SU-DHL-6 (cell line): Measurements from ENCODE around the gene SLC25A25.

Experiments used
- H2AFZ ChIP-seq: fragments of 200-600 bp; sonication (generic); 2 replicates; pipeline ENCODE4 v1.6.1; 2014; ENCODE audit warnings: low read depth, mild to moderate bottlenecking, moderate library complexity, mixed read lengths, antibody characterized with exemption, low read length; ENCODE audit not compliant: severe bottlenecking
- H3F3A ChIP-seq: fragments of 200-600 bp; shearing (Covaris generic); 2 replicates; pipeline ENCODE4 v1.6.0; 2016; ENCODE audit warnings: antibody characterized with exemption, mild to moderate bottlenecking; ENCODE audit not compliant: insufficient read depth
- H3K27ac ChIP-seq: fragments of 200-600 bp; sonication (generic); 2 replicates; pipeline ENCODE4 v1.5.1; 2016; ENCODE audit warnings: low read depth, mild to moderate bottlenecking, low read length, moderate library complexity, mixed read lengths
- H3K27me3 ChIP-seq: fragments of 200-600 bp; sonication (generic), shearing (Covaris generic); 2 replicates; pipeline ENCODE4 v1.6.0; 2014; ENCODE audit warnings: mild to moderate bottlenecking, low read length
- H3K36me3 ChIP-seq: fragments of 200-600 bp; sonication (generic); 2 replicates; pipeline ENCODE4 v1.6.1; 2014; ENCODE audit warnings: mild to moderate bottlenecking, low read length, mixed read lengths
- H3K4me2 ChIP-seq: fragments of 300-600, 200-600 bp; shearing (Covaris generic), sonication (generic); 2 replicates; pipeline ENCODE4 v1.6.0; 2014; ENCODE audit warnings: low read length, low read depth, mild to moderate bottlenecking; ENCODE audit not compliant: poor library complexity, severe bottlenecking
- H3K4me3 ChIP-seq: fragments of 200-600 bp; sonication (generic); 2 replicates; pipeline ENCODE4 v1.5.1; 2014; ENCODE audit warnings: antibody characterized with exemption, low read length, mild to moderate bottlenecking, mixed read lengths; ENCODE audit not compliant: insufficient read depth, poor library complexity, severe bottlenecking
- H3K79me2 ChIP-seq: fragments of 200-600 bp; sonication (generic); 2 replicates; pipeline ENCODE4 v1.6.1; 2014; ENCODE audit warnings: mild to moderate bottlenecking, low read length, moderate library complexity; ENCODE audit not compliant: insufficient read depth
- H3K9ac ChIP-seq: fragments of 200-600 bp; sonication (generic); 2 replicates; pipeline ENCODE4 v1.7.0; 2014; ENCODE audit warnings: mild to moderate bottlenecking, low read length
- H3K9me2 ChIP-seq: fragments of 200-600 bp; sonication (generic); replicated peaks from 2 replicates; pipeline ENCODE4 v1.6.1; 2014; ENCODE audit warnings: low read length; ENCODE audit not compliant: insufficient read depth
- H3K9me3 ChIP-seq: fragments of 200-600 bp; sonication (generic); 2 replicates; pipeline ENCODE4 v1.6.1; 2014; ENCODE audit warnings: low read length, mixed read lengths; ENCODE audit not compliant: insufficient read depth
- H4K20me1 ChIP-seq: fragments of 200-600 bp; sonication (generic); 2 replicates; pipeline ENCODE4 v1.6.1; 2014; ENCODE audit warnings: low read depth, mild to moderate bottlenecking, antibody characterized with exemption, low read length, moderate library complexity, mixed read lengths
- CTCF ChIP-seq: fragments of 200-600 bp; sonication (generic); IDR thresholded peaks from one replicate; pipeline ENCODE4 v1.5.1; 2017; ENCODE audit warnings: antibody characterized with exemption, mild to moderate bottlenecking, low read length, moderate library complexity; ENCODE audit not compliant: insufficient read depth, poor library complexity, severe bottlenecking
- EZH2phosphoT487 ChIP-seq: fragments of 200-600 bp; sonication (generic), shearing (Covaris generic); conservative IDR thresholded peaks from 2 replicates; pipeline ENCODE4 v1.6.1; 2018; ENCODE audit warnings: mild to moderate bottlenecking, antibody characterized with exemption, low read length, moderate library complexity, mixed read lengths

The SLC25A25 gene

GRCh38 chr9:128057724-128058409 is 10.2 kb upstream of the SLC25A25 start:
- H3K36me3 ChIP-seq: no peaks in the 10 kb centered on the region
- no peak overlapping the region for H3K4me2 ChIP-seq
- no peaks in the 10 kb centered on the region for H3K9me2 ChIP-seq
- H3K79me2 ChIP-seq: no peaks in the 10 kb centered on the region
- no peaks in the 10 kb centered on the region for H3K9me3 ChIP-seq
- no peak overlapping the region for H3K4me3 ChIP-seq
- H3F3A ChIP-seq: 0 out of 2 replicates have a peak, but pooled peaks cover 3% of the 10 kb centered on the region
- no peak overlapping the region for H3K27ac ChIP-seq
- H2AFZ ChIP-seq: no peak overlapping the region
- H3K27me3 ChIP-seq: no peaks in the 10 kb centered on the region
- no peaks in the 10 kb centered on the region for H4K20me1 ChIP-seq
- TF ChIP-seq EZH2phosphoT487 (no peak), CTCF (no peak)
- no peak overlapping the region for H3K9ac ChIP-seq

GRCh38 chr9:128059365-128059983 is 8.6 kb upstream of the SLC25A25 start:
- Histone ChIP-seq H3K4me3 (no peak overlapping the region), H3K4me2 (no peak overlapping the region), H3K9me2 (no peaks in the 10 kb centered on the region), H3K27ac (no peak overlapping the region), H3K9ac (no peak overlapping the region), H3K27me3 (no peaks in the 10 kb centered on the region), H4K20me1 (no peaks in the 10 kb centered on the region), H2AFZ (no peak overlapping the region), H3F3A (0 out of 2 replicates have a peak, but pooled peaks cover 3% of the 10 kb centered on the region), H3K79me2 (no peaks in the 10 kb centered on the region), H3K36me3 (no peaks in the 10 kb centered on the region), H3K9me3 (no peaks in the 10 kb centered on the region)
- TF ChIP-seq CTCF: no peak
- TF ChIP-seq EZH2phosphoT487: no peak

GRCh38 chr9:128061275-128061960 is 6.6 kb upstream of the SLC25A25 start:
- Histone ChIP-seq H3K9me3 (no peaks in the 10 kb centered on the region), H3F3A (0 out of 2 replicates have a peak, but pooled peaks cover 3% of the 10 kb centered on the region), H3K27me3 (no peaks in the 10 kb centered on the region), H3K4me3 (no peak overlapping the region), H3K9ac (no peak overlapping the region), H3K9me2 (no peaks in the 10 kb centered on the region), H3K4me2 (no peak overlapping the region), H2AFZ (no peak overlapping the region), H4K20me1 (no peaks in the 10 kb centered on the region), H3K36me3 (no peaks in the 10 kb centered on the region), H3K79me2 (peaks cover 11% of the 10 kb centered on the region), H3K27ac (no peak overlapping the region)
- TF ChIP-seq CTCF (no peak), EZH2phosphoT487 (no peak)
